Measurements from ENCODE around the gene RPL38.

Gene RPL38

GRCh38 chr17:74224959-74225725, 21.7 kb downstream of the RPL38 start:
- DNase-seq (ENCODE audit: low spot score): no peak

- DNase-seq (ENCODE audit: low spot score): no peak
These were observed 22.8 kb downstream of the RPL38 start for GRCh38 chr17:74226252-74226651.

DNA sequence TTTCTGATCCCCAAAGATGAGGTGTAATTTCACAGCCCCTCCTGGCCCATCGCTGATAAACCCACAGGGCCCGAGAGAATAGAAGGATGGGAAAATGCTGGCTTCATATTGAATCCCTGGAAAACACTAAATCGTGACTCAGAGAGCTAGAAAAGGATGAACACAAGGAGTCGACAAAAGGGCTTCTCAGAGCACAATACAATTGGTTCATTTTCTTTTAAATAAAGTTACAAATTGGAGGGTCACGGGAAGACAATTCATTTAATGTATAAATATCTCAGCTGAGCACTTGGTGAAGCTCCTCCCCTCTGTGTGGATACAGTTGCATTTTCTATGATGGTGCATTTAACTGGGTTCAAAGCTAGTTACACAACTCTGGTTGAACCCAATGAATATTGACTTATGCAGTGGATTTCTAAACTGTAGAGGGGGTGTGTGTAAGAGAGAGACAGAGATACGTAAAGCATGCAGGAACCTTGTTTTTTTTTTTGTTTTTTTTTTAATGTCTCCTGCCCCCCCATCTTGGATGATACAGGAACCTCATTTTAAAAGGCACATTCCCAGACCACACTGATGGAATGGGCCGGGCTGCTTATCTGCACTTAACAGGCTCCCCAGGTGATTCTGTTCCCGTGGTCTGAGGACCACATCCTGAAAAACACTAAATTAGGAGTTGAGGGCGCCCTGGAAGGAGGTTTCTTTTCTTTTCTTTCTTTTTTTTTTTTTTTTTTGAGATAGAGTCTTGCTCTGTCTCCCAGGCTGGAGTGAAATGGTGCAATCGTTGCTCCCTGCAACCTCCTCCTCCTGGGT, 24.0 kb downstream of the RPL38 start:
- no peak for DNase-seq (ENCODE audit: low spot score)

DNA sequence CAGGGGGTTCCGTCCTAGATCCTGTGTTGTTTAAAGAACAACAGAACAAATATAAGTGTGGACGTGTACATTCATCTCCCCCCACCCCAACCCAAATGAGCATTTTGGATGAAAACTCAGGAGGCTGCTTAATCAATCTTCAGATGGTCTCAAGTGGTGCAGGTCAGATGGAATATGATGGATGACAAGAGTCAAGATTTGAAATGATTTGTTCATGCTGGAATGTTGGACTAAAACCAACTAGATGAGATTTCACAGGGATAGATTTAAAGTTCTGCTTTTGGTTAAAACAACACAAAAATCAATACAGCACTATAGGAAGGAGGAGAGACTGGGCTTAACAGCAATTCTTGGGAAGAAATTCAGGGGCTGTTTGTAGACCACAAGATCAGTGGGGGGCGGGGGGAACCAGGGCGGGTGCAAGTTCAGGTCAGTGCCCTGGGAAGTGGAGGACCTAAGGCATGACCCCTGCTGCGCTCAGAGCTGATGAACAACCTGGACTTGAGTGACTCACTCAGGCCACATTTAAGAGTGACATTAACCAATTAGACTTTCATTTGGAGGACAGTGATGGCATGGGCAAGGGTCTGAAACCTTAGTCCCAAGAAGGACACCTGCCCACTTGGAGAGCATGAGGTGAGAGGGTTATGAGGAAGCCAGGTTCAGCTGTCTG, 25.0 kb downstream of the RPL38 start:
- DNase-seq (ENCODE audit: low spot score): no peak

- no peak for DNase-seq (ENCODE audit: low spot score)
These were observed 27.4 kb downstream of the RPL38 start for GRCh38 chr17:74230896-74231295.

- no peak for DNase-seq (ENCODE audit: low spot score)
These were observed 28.7 kb downstream of the RPL38 start for GRCh38 chr17:74231928-74232907.

- DNase-seq (ENCODE audit: low spot score): no peak
These were observed 30.5 kb downstream of the RPL38 start for GRCh38 chr17:74233937-74234336.

- DNase-seq (ENCODE audit: low spot score): no peak
These were observed 31.0 kb downstream of the RPL38 start for GRCh38 chr17:74234486-74234885.

- no peak for DNase-seq (ENCODE audit: low spot score)
These were observed 31.6 kb downstream of the RPL38 start for GRCh38 chr17:74235040-74235581.

GRCh38 chr17:74235911-74236371, 32.5 kb downstream of the RPL38 start:
- no peak for DNase-seq (ENCODE audit: low spot score)

GRCh38 chr17:74237321-74237720, 33.8 kb downstream of the RPL38 start:
- DNase-seq (ENCODE audit: low spot score): no peak

DNA sequence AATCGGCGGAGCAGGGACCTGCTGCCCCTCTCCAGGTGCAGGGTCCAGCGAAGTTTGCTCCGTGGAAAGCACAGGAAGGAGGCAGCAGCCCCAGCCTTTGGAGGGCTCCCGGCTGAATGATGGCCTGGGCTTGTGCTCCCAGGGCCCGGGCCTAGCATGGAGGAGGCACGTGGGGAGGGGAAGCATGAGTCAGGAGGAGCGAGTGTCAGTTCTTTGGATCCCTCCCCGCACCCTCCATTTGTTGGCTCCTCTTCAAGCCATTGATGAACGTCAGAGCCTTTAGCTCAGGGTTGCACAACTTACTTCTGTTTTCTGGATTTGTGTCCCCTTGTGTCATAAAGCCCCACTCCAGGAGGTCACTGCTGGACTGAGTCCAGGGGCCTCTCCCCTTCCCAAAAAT, 35.7 kb downstream of the RPL38 start:
- DNase-seq (ENCODE audit: low spot score): no peak

- DNase-seq (ENCODE audit: low spot score): no peak
These were observed 37.2 kb downstream of the RPL38 start for GRCh38 chr17:74240618-74241205.

GRCh38 chr17:74241431-74241830, 38.0 kb downstream of the RPL38 start:
- DNase-seq (ENCODE audit: low spot score): no peak

- no peak for DNase-seq (ENCODE audit: low spot score)
These were observed 38.4 kb downstream of the RPL38 start for GRCh38 chr17:74241847-74242246.

GRCh38 chr17:74243013-74243755, 39.7 kb downstream of the RPL38 start:
- DNase-seq (ENCODE audit: low spot score): no peak

DNA sequence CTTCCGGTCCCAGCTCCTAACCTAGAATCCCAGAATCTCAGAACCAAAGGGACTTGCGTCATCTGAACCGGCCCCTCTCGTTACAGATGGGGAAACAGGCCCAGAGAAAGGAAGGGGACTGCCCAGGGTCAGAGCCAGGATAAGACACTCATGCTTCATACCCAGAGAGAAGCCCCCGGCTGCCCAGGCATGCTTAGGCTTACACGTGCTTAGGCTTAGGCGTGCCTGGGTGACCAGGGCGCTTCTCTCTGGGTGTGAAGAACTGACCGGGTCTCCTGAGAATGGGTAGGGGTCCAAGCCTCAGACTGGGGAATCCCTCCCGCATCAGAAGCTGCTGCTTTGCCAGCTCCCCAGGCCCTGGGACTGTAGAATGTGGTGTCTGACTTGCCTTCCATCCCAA, 40.6 kb downstream of the RPL38 start:
- DNase-seq (ENCODE audit: low spot score): no peak

- no peak for DNase-seq (ENCODE audit: low spot score)
These were observed 41.1 kb downstream of the RPL38 start for GRCh38 chr17:74244548-74244947.

DNA sequence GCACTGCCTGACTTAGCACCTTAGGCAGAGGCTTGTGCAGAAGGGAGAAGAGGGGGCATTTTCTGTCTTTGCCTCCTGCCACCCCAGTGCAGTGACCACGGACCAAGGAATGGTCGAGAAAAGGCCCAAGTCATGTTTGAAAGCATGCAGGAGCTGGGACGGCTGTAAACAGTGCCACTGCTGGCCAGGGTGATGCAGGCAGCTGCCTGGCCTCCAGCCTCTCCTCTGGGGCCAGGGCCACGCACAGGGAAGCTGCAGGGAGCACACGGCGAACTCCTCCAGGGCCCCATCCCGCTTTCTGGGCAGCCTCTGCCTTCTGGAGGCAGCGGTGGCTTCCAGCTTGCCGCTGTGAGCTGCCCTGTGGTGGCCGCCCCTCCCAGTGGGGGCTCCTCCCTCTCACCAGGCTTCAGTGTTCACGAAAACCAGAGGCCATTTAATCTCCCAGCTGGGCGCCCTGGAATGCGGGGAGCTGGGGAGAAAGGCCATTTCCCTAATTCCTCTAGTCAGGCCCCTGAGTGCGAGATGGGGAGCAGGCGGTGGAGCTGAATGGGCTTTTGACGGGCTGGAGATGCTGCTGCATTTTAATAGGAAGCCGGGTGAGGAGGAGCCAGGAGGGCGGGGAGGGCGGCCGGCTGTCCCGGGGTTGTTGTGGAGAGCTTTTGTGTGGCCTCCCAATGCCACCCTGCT, 41.8 kb downstream of the RPL38 start:
- DNase-seq (ENCODE audit: low spot score): no peak

GRCh38 chr17:74245871-74246270, 42.4 kb downstream of the RPL38 start:
- no peak for DNase-seq (ENCODE audit: low spot score)

Data from NAMALWA (cell line).